IPS DF 19.7 (cell line): ENCODE data around the gene TMUB2.

Experiments
- DNase-seq: peaks from one replicate; pipeline ENCODE4 v3.0.0-alpha.2; 2013; ENCODE audit warnings: low read depth, low spot score

TMUB2 gene

DNA sequence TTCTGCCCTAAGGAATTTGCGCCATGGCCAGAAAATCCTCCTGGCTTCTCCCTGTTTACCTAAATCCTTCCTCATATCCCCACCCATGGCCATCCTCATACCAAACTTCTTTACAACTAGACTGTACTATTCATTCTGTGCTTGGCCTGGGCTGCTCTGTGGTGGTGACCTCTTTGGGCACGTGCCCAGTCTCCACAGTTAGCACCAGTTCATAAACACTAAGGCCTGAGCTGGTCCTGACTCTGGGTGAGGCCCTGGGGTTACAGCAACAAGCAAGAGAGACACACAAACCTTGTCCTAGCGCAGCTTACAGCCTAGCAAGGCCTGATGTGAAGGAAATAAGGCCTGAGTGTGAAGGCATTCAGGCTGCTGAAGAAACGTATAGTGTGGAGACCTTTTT lies 16.0 kb downstream of the TMUB2 start:
- DNase-seq: no peak

DNA sequence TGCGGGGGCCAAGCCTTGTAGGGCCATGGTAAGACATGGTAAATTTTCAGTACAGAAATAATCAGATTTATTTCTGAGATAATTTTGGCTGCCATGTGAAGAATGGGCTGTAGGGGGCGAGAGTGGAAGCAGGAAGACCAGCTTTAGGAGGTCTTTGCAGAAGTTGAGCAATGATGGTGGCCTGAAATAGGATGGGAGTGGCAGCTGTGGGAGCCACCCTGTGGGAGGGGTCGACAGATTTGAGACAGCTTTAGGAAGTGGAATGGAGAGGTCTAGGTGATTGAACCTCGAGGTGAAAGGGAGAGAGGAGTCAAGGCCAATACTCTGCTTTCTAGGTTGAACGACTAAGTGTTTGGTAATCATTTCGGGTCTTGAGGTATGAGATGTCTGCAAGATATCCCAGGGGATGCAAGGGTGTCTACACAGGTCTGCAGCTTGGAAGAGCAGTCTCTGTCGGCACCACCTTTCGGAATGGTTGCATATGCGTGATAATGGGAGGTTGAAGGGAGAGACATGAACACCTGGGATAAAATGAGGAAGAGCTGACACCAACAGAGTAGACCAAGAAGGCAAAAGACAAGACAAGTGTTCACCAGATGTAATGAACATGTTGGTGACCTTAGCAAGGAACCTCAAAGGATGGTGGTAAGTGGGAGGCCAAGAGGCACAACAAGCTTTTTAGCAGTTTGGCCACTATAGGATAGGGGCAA lies 17.1 kb downstream of the TMUB2 start:
- no peak for DNase-seq

DNA sequence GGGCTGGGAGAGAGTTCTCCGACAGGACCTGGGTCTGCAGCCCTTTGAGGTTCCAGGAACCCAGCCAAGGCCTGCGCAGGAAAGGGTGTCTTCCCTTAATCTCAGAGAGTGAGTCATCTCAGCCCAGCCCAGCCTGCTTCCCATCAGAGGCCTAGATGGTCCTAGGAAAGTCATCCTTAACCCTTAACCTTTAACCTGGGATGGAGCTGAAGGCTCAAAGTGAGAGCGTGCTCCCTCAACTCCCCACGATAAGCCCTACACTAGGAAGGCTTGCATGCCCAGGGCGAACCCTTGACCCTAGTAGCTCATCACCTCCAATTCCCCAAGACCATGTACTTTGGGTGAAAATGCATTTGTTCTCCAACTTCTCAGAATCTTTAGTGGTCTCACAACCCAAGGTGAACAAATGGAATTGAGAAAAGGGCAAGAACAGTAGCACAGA lies 17.7 kb downstream of the TMUB2 start:
- no peak for DNase-seq

DNA sequence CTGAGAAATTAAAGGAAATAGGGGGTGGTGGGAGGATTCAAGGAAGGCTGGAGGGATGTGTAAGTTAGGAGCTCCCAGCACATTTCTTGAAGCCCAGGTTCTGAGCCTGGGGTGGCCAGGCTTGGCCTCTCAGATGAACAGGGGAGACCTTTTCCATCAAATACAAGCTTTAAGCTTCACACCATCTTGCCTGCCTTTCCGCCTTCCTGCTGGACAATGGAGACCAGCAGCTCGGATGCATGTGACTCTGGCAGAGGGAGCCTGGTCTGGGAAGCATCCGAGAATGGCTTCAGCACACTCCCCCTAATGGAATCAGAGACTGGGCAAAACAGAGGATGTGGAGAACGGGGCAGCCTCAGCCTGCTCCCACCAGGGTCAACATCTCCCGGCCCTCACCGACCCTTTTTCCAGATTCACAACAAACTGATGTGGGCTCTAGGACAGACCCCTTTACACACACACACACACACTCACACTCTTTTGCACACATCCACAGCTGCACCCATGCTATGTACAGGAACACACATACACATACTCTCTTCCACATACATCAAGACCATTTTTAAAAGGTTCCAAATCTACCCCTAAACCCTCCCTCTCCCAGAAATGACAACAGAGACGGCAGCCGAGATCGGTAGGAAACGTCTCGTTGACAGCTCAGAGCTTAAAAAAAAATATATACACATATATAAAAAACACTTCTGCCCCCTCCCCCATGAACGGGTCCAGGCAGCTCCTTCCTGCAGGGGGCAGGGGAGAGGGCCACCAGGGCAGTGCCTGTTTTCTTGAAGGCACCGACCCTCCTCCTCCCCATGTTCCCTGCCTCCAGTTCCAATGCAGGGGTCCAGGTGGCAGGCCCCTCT lies 19.4 kb downstream of the TMUB2 start:
- DNase-seq: no peak

DNA sequence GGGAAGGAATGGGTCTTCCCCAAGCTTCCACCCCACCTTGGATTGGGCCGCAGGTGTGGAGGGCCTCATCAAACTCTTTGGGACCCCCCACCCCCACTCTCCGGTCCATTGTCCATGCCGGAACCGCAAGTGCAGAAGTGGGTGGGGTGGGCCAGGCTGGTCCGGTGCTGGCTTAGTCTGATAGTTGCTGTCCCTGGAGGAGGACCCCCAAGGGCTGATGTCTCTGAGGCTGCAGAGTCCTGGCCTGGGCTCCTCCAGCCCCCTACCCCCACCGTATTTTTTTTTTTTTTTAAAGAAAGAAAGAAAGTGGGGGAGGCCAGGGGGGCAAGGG lies 20.0 kb downstream of the TMUB2 start:
- no peak for DNase-seq

DNA sequence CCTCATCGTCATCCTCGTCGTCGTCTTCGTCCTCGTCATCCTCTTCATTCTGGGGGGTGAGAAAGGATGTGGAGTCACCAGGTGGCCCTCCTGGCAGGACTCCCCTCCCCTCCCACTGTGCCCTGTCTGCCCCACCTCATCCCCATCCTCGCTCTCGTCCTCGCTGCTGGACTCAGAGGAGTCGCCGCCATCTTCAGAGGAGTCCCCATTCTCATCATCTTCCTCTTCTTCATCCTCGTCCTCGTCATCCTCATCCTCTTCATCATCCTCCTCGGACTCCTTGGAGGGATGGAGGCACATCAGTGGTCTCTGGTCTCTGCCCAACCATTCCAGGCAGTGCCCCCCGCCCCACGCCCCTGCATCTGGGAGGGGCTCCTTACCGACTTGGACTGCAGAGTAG lies 20.5 kb downstream of the TMUB2 start:
- no peak for DNase-seq

DNA sequence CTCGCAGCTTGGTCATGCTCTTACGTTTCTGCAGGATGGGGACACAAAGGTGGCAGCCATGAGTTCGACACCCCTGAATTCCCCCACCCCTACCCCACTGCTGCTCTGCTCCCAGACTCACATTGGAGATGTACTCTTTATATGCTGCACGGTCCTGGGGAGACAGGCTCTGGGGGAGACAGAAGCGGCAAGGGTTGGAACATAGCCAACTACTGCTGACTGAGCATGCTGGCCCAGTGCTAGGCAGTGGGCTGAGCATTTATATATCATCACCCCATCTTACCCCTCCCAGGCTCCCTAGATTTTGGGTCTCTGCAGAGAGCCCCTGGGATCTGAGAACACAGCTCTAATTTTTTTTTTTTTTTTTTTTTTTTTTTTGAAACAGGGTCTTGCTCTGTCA lies 21.0 kb downstream of the TMUB2 start:
- DNase-seq: no peak

DNA sequence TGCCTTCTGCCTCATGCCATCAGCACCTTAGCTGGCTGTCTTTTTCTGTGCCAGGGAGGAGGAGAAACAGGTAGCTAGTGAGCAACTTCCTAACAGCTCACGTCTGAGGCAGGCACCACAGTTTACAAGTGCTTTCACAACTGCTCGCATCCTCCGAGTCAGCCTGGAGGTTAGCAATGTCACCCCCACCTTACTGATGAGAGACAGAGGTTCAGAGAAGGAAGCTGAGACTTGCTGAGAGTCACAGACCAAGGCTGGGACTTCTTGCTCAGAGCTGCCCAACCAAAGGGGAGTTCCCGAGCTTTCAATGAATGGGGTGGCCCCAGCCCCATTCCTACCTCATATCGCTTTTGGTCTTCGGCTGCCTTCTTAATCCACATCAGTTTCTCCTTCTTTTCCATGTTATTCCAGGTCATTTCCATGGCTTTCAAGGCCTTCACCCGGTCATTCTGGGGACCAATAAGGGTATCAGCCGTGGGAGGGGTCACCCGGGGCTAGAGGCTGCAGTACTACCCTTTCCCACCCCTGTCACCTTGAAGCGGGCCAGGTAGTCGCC lies 23.1 kb downstream of the TMUB2 start:
- no peak for DNase-seq

DNA sequence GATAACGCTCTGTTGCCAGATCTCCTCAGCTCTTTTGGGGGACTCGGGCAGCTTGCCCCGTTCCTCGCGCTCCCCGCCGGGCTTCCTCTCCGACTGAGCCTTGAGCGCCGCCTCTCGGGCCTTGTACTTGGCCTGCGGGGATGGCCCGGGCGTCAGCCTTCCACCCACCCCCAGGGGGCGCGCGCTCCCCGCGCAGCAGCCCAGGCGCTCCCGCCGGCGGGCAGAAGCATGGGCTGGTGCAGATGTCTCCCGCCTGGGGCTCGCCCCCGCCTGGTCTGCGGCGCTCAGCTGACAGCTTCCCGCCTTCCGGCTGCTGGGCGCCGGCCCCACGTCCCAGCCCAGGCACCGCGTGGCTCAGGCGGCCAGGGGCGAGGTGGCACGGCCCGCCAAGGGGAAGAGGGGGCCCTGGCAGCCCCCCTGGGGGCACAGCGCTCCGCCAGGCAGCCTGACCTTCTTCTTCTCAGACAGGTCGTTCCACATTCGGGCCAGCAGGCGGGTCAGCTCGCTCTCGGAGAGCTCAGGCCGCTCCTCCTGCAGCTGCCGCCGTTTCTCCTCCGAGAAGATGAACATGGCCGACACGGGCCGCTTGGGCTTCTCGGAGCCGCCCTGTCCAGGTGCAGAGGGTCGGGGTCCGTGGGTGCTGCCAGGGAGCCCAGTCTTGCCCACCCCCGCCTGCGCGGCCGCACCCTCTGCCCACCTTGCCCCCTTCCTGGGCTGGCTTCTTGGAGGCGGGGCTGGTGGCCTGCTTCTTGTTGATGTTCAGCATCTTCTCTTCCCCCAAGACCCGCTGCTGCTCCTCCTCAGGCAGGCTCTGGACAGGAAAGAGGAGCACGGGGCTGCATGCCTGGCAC lies 23.8 kb downstream of the TMUB2 start:
- no peak for DNase-seq

DNA sequence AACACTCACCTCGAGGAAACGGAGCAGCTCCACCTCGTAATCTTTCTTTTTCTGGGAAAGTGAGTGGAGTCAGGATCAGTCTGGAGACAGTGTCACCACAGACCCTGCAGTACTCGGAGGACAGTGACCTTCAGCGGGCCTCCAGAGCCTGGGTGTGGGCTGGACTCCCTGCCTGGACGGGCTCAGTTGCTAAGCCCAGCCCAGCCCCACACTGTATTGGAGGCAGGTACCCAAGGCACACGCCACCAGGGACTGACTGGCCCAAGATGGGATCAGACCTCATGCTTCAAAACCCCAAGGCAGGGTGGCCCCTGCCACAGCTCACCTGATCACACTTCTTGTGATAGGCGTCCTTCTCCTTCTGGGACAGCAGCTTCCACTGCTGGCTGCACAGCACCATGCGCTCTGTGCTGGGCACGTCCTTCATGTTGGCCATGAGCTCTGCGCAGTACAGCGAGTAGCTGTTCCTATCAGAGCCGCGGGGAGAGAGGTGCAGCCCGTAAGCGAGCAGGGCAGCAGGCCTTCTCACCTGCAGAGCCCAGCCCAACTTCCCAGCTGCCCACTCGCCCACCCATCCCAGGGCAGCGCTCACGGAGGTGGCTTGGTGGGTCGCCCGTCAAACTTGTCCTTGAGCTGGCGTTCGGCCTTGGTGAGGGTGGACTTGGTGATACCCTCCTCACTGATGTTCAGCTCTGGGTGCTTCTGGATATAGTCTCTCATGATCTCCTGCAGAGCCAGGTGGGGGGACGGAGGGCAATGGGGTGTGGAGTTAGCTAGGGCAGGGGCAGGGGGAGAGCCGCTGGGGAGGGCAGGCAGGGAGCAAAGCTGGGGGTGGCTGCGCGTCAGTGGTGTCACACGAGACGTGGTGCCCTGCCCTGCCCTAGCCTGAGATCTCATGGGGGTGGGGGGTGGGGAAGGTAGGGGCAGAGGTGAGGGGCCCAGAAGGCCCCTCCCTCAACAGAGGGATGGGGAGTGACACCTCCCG lies 24.8 kb downstream of the TMUB2 start:
- no peak for DNase-seq

DNA sequence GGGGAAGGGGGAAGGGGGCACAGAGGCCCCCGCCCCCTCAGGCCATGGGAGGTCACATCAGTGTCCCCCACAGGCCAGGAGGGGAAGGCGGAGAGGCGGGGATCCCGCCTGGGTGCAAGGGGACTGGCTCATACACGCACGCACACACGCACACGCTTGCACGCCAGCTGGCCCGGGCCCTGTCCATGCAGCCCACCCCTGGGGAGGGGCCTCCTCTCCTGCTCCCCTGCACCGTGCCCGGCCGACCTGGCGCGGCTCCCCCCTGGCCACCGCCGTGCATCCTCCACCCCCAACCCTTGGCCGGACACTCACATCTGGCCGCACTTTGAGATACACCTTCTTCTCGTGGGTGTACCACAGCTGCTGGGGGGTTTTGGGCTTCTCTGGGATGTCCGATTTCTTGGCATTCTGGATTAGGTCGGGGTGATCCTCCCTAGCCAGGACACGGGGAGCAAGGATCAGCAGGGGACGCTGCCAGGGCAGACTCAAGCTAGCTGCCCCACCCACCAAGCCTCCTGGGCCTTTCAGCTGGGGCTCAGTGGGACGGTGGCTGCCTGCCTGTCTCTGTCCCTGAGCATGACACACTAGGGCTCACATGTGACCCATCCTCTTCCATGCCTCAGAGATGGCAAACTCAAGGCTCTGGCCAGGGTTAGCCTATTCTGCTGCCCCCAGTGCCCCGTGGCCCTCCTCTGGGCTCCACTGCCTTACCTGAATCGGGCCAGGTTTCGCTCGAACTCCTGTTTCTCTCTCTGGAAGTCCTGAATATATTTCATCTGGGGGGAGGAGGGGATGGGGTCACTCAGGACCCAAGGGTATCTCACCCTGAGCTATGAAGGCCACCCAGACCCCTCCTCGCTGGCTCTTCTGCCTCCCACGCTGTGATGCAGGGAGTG lies 26.0 kb downstream of the TMUB2 start:
- no peak for DNase-seq

DNA sequence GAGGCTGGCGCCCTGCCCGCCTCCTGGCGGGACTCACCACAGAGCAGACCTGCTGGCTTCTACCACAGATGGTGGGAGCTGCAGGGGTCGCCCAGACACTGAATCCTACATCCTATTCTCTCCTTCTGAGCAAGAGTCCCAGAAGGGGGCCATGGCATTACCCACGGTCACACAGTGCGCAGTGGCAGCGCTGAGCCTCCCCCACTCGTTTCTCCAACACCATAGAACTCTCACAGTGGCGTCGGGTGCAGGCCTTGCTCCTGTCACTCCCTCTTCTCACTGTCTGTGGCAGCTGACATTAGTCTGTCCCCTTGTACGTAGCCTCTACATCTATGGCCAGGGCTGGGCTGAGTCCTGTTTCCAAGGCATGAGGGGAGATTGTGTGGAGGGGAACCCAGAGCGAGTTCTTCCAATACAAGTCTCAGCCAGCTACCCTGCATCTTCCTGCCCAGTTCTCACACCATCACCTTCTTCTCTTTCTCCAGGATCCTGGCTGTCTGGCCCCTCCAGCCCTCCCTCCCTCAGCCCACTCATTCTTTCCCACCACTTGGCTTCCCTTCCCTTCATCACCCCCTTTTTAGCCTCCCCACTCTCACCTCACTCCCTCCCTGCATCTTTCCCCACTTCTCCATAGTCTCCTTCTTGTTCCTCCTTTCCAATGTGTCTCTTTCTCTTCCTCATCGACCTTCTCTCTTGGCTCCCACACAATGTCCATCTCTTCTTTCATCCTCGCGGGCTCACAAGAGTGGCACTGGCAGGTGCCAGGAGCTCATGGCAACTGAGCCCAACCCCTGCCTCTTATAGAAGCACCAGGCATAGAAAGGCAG lies 26.8 kb downstream of the TMUB2 start:
- no peak for DNase-seq

DNA sequence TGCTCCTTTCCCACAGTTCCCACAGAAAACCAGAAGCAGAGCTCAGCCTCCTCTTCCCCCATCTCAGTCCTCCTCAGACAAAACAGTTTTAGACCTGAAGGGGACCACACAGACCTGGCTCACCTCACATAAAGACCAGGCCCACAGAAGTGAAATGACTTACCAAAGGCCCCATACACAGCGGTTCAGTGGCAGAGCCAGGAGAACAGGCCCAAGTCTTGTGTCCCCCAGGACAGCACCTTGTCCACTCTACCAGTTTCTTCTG lies 27.4 kb downstream of the TMUB2 start:
- DNase-seq: no peak

DNA sequence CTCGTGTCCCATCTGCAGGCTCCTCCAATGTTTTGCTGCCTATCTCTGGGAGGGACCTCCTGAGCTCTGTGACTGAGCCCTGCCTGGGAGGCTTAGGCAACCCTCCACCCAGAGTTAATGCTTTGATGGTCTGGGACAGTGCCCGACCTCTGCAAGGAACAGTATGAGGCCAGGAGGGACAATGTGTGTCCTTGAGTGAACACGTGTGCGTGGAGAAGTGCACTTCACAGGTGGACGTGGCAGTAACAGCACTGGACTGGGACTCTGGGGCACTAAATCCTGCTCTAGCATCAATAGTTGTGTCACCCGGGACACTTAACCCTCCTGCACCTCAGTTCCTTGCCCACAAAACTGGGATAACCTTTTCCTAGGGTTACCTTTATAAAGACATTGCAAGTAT lies 28.1 kb downstream of the TMUB2 start:
- DNase-seq: no peak

DNA sequence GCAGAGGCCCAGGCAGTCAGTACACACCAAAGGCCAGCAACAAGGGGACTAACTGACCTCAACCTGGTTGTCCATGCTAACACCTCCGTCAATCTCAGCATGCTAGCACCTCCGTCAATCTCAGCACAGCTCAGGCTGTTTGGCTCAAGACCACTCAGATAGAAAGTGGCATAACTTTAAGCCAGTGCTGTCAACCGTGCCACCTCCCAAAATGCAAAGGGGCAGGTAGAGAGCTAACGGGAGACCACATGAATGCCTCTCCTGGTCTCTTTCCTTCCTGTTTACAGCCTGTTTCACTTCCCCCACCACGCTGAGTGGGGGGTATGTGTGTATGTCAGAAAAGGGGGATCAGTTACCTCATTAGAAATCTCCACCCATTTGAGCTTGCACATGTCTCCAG lies 29.4 kb downstream of the TMUB2 start:
- DNase-seq: no peak

DNA sequence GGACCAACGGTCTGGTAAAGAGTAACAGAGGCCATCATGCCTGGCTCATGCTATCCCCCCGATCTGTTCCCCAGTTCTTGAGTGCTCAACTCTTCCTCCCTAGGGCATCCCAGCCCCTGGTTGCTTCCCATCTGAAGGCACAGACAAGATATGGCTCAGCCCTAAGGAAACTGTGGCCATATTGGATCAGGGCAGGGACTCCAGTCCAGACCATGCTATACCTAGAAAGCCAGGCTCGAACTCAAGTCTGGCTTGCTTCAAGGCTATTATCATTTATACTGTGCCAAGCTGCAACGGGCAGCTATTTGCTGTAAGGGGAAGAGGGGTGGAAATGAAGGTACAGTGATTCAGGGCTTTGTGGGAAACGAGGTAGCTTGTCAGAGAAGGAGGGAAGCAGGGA lies 29.9 kb downstream of the TMUB2 start:
- no peak for DNase-seq

DNA sequence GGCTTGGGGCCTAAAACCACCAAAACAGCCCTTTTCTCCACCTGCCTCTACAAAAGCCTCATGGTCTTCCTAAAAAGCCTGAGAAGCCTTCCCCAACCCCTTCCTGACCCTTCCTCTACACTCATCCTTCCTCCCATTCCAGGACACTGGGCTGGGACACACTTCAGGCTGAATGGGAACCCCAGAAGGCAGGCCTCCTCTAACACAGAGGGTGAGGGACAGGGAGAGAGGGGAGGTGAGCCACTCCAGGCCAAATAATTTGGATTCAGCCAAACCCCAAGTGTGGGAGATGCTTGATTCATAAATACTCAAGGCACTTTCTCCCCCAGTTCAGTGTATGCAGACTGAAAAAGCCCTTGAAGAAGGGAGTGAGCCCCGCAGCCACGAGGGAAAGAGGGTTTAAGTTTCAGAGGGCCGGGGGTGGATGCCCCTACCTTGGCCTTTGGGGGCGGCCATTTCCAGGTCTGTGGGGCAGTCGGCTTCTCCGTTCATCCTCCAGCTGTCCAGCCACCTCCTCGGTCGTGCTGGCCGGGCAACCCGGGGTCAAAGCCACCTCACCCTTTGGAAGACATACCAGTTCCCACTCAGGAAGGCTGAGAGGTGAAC lies 31.1 kb downstream of the TMUB2 start:
- DNase-seq: no peak

DNA sequence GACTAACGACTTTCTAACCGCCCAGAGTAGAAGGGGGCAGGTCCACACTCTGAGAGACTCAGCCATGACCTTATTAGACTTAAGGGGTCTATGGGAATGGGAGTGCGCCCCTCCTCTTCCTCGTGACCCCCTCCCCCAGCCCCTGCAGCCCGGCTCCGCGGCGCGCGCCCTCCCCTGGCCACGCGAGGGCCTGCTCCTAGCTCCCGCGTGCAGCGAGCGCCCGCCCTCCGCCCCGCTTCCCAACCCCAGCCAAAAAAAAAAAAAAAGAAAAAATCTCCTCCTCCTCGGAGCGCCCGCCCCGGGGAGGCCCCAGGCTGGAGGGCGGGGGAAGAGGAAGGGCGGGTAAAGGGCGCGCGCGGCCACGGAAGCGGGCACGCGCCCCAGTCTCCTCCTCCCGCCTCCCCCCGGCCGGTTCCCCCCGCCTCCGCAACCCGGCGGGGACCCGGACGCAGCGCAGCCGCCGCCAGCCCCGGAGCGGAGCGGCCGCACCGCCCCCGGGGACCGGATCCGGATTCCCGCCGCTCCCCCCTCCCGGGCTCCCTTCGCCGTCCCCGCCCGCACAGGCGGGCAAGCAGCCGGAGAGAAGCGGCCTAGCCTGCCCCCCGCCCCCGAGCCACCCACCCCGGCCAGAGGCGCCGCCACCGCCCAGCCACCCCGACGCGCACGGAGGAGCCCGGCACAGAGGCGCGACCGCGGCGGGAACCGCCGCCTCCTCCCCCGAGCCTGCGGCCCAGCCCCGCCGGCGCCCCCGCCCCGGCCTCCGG lies 31.8 kb downstream of the TMUB2 start:
- no peak for DNase-seq
